Peyer's patch (tissue), 4 donors: ENCODE results near the gene NOC4L.

Experiments
- POLR2A ChIP-seq, 2 donors: fragments of 450-650 bp; IDR thresholded peaks; one replicate each; pipeline ENCODE4 v1.5.1; 2017; ENCODE audit warnings: antibody characterized with exemption in 2 of 2, mild to moderate bottlenecking in 2 of 2, moderate library complexity in 2 of 2
- TF ChIP-seq, protein P1 (sequence below), 6 experiments: fragments of 450-650 bp in 4 of 6; fragments of 200-600 bp in 2 of 6; sonication (generic) in 1 of 6; IDR thresholded peaks; one replicate each; pipeline ENCODE4 v1.5.1; 2017 to 2019; ENCODE audit warnings: antibody characterized with exemption in 6 of 6, mild to moderate bottlenecking in 3 of 6, moderate library complexity in 1 of 6

DNA sequence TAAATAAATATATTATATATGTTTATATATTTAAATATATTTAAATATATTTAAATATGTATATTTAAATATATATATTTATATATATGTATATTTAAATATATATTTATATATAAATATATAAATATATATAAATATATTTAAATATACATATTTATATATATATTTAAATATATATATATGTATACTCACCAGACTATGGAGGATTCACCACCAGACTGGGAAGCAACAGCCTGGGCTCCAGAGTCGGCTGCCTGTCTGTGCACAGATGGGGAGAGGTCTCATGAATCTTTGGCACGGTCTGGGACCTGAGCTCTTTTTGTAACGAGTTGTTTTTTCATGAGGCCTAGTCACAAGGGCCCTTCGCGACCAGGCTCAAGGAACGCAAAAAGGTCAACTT is 21.3 kb downstream of the NOC4L start:
- TF ChIP-seq, protein P1, sequence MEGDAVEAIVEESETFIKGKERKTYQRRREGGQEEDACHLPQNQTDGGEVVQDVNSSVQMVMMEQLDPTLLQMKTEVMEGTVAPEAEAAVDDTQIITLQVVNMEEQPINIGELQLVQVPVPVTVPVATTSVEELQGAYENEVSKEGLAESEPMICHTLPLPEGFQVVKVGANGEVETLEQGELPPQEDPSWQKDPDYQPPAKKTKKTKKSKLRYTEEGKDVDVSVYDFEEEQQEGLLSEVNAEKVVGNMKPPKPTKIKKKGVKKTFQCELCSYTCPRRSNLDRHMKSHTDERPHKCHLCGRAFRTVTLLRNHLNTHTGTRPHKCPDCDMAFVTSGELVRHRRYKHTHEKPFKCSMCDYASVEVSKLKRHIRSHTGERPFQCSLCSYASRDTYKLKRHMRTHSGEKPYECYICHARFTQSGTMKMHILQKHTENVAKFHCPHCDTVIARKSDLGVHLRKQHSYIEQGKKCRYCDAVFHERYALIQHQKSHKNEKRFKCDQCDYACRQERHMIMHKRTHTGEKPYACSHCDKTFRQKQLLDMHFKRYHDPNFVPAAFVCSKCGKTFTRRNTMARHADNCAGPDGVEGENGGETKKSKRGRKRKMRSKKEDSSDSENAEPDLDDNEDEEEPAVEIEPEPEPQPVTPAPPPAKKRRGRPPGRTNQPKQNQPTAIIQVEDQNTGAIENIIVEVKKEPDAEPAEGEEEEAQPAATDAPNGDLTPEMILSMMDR (IDR thresholded peaks at IDR 0.05): no peak
- no peak for TF ChIP-seq POLR2A (IDR thresholded peaks at IDR 0.05)
